Large intestine (tissue), 3 donors: ENCODE results near the gene EML1. TPM values are rescaled to one million over a fixed set of nuclear protein-coding genes. Genes with fewer than 3 reads are reported as not detected.

Experiments used
- DNase-seq, 2 donors: peaks; one replicate each; pipeline versions ENCODE4 v3.0.0 to v3.0.0-alpha.2; 2013
- H3K27ac ChIP-seq: one replicate; pipeline ENCODE4 v1.5.1; 2013; ENCODE audit warnings: low read length
- H3K27me3 ChIP-seq: 2 replicates; pipeline ENCODE4 v1.6.1; 2013; ENCODE audit warnings: low read length; ENCODE audit not compliant: control insufficient read depth, insufficient read depth
- H3K36me3 ChIP-seq: 2 replicates; pipeline ENCODE4 v1.6.1; 2013; ENCODE audit warnings: low read length; ENCODE audit not compliant: control insufficient read depth, insufficient read depth
- H3K4me1 ChIP-seq: one replicate; pipeline ENCODE4 v1.6.1; 2013; ENCODE audit warnings: low read length; ENCODE audit not compliant: control insufficient read depth, insufficient read depth
- H3K4me3 ChIP-seq: one replicate; pipeline ENCODE4 v1.5.1; 2013; ENCODE audit warnings: low read length
- H3K9me3 ChIP-seq: one replicate; pipeline ENCODE4 v1.6.1; 2013; ENCODE audit warnings: mild to moderate bottlenecking, low read depth, low read length, moderate library complexity; ENCODE audit not compliant: control insufficient read depth
- WGBS: methylation state at CpG from one replicate; pipeline ENCODE4 v1.1.5; 2013; ENCODE audit warnings: low lambda C conversion rate; ENCODE audit not compliant: insufficient coverage; 5-methylcytosine and 5-hydroxymethylcytosine counted together
- polyA plus RNA-seq: library from polyadenylated mRNA; unstranded; fragments of 120-200 nt; gene quantifications from one replicate; pipeline ENCODE4 v1.2.1, GENCODE V29; 2013

The EML1 gene
- polyA plus RNA-seq, 1 donor = 22.0 TPM

DNA sequence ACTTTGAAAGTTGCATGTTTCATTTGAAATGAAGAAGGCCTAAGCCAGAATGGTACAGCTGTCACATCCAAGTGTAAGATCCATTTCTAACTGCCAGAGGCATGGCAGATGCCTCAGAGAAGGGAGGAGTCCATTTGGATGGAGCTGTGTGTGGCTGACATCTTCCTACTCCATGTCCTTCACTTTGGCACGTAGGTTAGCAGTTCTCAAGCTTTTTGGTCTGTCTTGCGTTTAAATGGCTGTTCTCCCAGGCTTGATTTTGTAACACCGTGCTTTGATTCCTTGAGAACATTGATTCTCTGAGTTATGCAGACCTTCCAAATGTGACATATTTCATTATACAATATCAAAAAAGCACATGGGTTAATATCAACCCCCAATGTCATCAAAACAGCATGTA lies 23.4 kb downstream of the EML1 start:
- no peaks in the 10 kb centered on the region for H3K4me1 ChIP-seq
- no peak overlapping the region for H3K27ac ChIP-seq
- 0% methylated on average over 1 of the region's 3 CpGs for WGBS
- no peaks in the 10 kb centered on the region for H3K27me3 ChIP-seq
- no peak for DNase-seq
- no peaks in the 10 kb centered on the region for H3K36me3 ChIP-seq
- H3K4me3 ChIP-seq = no peak overlapping the region
- no peaks in the 10 kb centered on the region for H3K9me3 ChIP-seq

DNA sequence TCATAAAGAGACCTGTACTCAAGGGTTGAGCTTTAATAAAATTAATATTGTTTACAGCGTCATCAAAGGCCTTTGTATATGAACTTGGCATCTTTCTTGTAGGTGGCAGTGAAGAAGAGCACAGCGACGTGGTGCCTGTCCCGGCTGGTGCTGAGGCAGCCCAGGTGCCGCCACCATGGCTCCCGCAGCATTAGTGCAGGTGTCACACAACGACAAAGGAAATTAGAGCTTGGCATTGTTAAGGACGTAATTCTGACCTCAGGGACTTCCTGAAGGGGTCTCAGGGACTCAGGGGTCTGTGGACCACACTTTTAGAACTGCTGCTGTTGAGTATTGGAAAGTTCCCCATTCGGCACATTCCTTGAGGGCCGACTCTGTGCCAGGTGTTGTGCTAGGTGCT lies 24.1 kb downstream of the EML1 start:
- Histone ChIP-seq H3K9me3 (no peaks in the 10 kb centered on the region), H3K4me3 (no peak overlapping the region), H3K36me3 (no peaks in the 10 kb centered on the region), H3K27ac (no peak overlapping the region), H3K4me1 (no peaks in the 10 kb centered on the region), H3K27me3 (no peaks in the 10 kb centered on the region)
- DNase-seq = no peak
- no CpG with 5 or more reads among the region's 10 CpGs for WGBS

DNA sequence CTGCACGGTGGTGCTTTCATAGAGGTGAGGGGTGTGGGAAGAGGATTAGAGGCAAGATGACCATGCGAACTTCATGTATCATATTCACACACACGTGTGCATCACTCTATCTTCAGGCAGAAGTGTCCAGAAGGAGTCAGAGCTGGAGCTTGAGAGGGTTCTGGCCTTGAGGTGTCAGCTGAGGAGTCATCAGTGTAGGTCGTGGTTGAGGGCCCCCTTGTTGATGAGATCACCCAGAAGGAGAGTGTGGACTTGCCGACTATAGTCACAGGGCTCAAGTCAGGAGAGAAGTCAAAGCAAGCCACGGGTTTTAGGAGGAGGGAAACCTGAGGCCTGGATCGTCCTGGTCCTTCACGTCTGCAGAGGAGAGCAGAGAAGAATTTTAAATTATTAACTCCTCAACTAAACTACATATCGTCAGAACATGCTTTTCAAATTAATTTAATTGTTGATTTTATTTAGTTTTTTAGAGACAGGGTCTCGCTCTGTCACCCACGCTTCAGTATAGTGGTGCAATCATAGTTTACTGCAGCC lies 25.4 kb downstream of the EML1 start:
- H3K4me3 ChIP-seq = no peak overlapping the region
- no peaks in the 10 kb centered on the region for H3K36me3 ChIP-seq
- DNase-seq = no peak
- H3K27me3 ChIP-seq = no peaks in the 10 kb centered on the region
- H3K4me1 ChIP-seq = no peaks in the 10 kb centered on the region
- H3K9me3 ChIP-seq = no peaks in the 10 kb centered on the region
- WGBS = 100% methylated on average over 2 of the region's 11 CpGs
- H3K27ac ChIP-seq = no peak overlapping the region

DNA sequence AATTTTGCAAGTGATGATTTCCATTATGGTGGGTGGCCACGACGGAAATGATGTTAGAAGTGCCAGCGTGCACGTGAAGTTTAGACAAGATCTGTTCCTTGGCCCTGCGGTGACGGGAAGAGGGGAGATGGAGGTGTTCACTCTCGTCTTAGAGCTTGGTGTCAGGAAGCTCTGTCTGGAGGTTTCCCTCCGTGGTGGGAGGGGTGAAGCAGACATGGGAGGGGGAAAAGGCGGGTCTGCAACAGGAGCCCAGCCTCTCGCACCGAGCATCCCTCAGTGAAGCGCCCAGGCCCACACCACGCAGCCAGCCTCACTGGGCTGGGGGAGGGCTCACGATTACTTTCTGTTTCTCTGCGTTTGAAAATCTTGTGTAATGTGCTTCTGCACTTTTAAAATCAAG lies 26.3 kb downstream of the EML1 start:
- Histone ChIP-seq H3K9me3 (no peaks in the 10 kb centered on the region), H3K27me3 (no peaks in the 10 kb centered on the region), H3K27ac (no peak overlapping the region), H3K4me3 (no peak overlapping the region), H3K4me1 (no peaks in the 10 kb centered on the region), H3K36me3 (no peaks in the 10 kb centered on the region)
- no peak for DNase-seq
- 82% methylated on average over 4 of the region's 15 CpGs for WGBS

DNA sequence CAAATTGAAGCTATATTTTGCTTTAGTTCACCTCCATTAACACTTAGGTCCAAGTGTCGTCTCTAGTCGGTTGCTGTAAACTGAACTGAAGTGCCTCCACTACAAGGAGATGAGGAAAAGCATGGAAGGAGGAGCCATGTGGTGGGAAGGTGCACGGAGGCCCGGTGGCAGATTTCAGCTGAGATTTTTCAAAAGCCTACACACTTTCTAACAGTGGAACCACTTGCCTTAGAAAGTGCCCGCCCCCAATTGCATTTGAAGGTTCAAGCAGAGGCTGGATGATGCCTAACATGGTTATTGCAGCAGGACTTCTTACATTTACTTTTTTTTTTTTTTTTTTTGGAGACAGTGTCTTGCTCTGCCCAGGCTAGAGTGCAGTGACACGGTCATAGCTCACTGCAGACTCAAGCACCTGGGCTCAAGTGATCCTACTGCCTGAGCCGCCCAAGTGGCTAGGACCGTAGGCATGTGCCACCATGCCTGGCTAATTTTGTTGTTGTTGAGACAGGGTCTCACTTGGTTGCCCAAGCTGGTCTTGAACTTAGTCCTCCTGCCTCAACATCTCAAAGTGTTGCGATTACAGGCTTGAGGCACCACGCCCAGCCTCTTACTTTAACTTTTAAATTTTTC lies 27.6 kb downstream of the EML1 start:
- H3K27ac ChIP-seq = no peak overlapping the region
- H3K4me1 ChIP-seq = no peaks in the 10 kb centered on the region
- H3K27me3 ChIP-seq = no peaks in the 10 kb centered on the region
- no peak for DNase-seq
- no peaks in the 10 kb centered on the region for H3K9me3 ChIP-seq
- H3K4me3 ChIP-seq = no peak overlapping the region
- no peaks in the 10 kb centered on the region for H3K36me3 ChIP-seq
- WGBS = no CpG with 5 or more reads among the region's 10 CpGs

DNA sequence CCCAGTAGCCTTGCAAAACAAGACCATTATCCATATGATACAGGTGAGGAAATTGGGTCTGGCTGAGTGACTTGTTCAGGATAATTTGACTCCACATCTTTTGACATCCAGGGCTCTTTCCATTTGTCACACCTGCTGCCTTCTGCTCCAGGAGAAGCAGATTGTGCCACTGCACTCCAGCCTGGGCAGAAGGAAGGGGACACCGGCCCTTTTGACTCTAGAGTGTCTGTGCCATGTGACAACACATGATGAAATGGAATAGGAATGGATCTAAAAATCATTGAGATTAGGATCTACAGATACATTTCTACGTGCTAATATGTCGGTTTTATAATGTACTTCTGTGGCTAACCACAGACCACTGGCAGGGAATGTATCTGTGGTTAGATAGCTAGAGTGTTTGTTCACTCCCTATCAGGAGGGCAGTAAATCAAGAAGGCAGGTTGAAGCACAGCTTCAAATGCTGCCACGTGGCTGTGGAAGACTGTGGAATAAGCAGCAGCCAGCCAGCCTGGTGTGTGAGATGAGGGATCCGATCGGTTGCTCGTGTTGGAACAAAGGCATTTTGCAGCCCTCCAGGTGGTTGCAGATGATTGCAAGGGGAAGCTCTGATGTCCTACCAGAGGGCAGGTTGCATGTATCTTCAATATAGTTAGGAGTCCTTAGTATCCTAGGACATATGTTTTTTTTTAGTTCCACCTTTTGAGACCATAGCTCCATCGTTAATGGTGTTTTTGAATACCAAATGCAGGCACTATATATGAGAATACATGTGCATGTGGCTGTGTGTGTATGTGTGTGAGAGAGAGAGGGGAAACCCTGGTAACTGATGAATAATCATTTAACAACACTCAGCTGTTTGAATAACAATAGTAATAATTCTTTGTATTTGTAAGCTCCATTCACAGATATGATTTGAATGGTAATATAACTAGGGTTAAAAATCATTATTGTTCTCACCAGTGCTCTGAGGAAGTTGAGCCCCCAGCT lies 28.6 kb downstream of the EML1 start:
- H3K36me3 ChIP-seq = no peaks in the 10 kb centered on the region
- no peak overlapping the region for H3K27ac ChIP-seq
- no peaks in the 10 kb centered on the region for H3K27me3 ChIP-seq
- DNase-seq = peak; percentile 50 to 63
- WGBS = no CpG with 5 or more reads among the region's 8 CpGs
- H3K9me3 ChIP-seq = no peaks in the 10 kb centered on the region
- no peak overlapping the region for H3K4me3 ChIP-seq
- H3K4me1 ChIP-seq = no peaks in the 10 kb centered on the region

DNA sequence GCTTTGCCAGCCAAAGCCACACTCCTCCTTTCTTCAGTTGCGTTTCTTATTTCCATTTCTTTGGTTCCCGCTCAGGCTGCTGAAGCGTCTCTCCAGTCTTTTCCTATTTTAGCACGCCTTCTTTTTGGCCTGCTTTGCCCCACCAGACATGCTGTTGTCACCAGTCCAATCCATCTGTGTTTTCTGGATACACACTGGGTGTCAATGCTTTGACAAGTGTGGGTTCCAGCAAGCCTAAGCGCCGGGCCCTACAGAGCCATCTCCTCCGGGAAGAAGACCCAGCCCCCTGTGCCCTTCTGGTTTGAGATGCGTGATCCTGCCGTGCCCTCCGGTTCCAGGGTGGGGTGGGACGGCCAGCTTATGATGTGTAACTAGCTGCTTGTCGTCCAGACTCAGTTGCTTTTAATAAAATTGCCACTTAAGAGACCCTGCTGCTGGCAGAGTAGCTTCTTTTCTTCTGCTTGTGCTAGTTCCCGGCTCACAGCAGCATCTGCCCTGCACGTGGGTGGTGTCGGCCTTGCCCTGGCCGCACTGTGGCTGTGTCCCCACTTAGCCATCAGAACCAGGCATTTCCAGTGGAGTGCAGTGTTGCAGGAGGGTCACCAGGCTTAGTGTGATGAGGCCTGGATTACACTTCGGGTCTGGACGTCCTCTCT lies 29.7 kb downstream of the EML1 start:
- H3K36me3 ChIP-seq = no peaks in the 10 kb centered on the region
- H3K4me3 ChIP-seq = no peak overlapping the region
- H3K4me1 ChIP-seq = no peaks in the 10 kb centered on the region
- H3K27me3 ChIP-seq = no peaks in the 10 kb centered on the region
- 93% methylated on average over 2 of the region's 18 CpGs for WGBS
- no peaks in the 10 kb centered on the region for H3K9me3 ChIP-seq
- H3K27ac ChIP-seq = no peak overlapping the region
- DNase-seq = no peak

DNA sequence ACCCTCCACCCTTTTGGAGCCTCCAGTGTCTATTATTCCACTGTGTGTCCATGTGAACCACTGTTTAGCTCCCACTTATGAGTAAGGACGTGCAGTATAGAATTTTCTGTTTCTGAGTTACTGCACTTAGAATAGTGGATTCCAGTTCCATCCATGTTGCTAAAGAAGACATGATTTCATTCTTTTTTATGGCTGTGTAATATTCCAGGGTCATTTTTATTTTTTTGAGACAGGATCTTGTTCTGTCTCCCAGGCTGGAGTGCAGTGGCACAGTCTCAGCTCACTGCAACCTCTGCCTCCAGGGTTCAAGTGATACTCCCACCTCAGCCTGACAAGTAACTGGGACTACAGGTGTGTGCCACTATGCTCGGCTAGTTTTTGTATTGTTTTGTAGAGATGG lies 31.6 kb downstream of the EML1 start:
- H3K27ac ChIP-seq = no peak overlapping the region
- H3K36me3 ChIP-seq = no peaks in the 10 kb centered on the region
- H3K9me3 ChIP-seq = no peaks in the 10 kb centered on the region
- no peak overlapping the region for H3K4me3 ChIP-seq
- no peak for DNase-seq
- WGBS = 100% methylated on average over 1 of the region's 2 CpGs
- H3K4me1 ChIP-seq = no peaks in the 10 kb centered on the region
- H3K27me3 ChIP-seq = no peaks in the 10 kb centered on the region

DNA sequence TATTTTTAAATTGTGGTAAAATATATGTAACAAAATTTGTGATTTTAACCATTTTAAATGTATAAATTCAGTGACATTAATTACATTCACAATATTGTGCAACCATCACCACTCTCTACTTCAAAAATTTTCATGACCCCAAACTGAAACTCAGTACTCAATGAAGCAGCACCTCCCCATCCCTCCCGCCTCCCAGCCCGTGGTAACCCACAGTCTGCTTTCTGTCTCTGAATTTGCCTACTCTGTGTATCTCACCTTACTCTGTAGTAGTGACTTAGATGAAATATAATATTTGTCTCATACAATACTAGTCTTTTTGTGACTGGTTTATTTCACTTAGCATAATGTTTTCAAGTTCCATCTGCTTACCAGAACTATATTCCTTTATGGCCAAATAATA lies 36.2 kb downstream of the EML1 start:
- Histone ChIP-seq H3K27me3 (no peaks in the 10 kb centered on the region), H3K36me3 (no peaks in the 10 kb centered on the region), H3K27ac (no peak overlapping the region), H3K4me3 (no peak overlapping the region), H3K4me1 (no peaks in the 10 kb centered on the region), H3K9me3 (no peaks in the 10 kb centered on the region)
- WGBS = no CpG with 5 or more reads among the region's 2 CpGs
- no peak for DNase-seq

DNA sequence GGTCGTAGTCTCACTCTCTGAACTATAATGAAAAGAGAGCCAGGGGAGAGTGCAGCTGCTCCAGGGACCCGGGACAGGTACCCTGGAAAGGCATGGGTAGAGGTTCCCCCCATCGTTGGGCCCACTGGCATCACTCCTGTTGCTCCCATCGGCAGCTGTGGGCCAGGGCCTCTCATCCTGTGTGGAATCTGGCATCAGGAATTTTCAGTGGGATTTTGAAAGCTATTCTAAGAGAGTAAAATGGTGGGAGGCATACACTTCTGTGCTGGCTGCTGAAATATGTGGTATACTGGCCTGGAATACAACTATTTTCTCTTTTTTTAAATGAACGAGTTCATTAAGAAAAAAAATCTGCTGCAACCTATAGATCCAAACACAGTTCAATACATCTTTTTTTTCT lies 38.1 kb downstream of the EML1 start:
- Histone ChIP-seq H3K4me1 (no peaks in the 10 kb centered on the region), H3K36me3 (no peaks in the 10 kb centered on the region), H3K27ac (no peak overlapping the region), H3K27me3 (no peaks in the 10 kb centered on the region), H3K4me3 (no peak overlapping the region), H3K9me3 (no peaks in the 10 kb centered on the region)
- 100% methylated on average over 1 of the region's 5 CpGs for WGBS
- no peak for DNase-seq
